Astrocyte of the cerebellum (primary cell): ENCODE data around the gene JAK1.

Experiments
- DNase-seq: peaks from one replicate; pipeline ENCODE4 v3.0.0-alpha.2; 2011; ENCODE audit warnings: low read depth
- H3K4me3 ChIP-seq: 2 replicates; pipeline ENCODE4 v1.5.1; 2011; ENCODE audit warnings: mild to moderate bottlenecking, low read depth, low read length, moderate library complexity
- CTCF ChIP-seq: IDR thresholded peaks from 2 replicates; pipeline ENCODE4 v1.5.1; 2012; ENCODE audit warnings: low read length, low read depth, moderate library complexity, mild to moderate bottlenecking; ENCODE audit errors: missing control alignments
- in situ Hi-C: cut with HindIII; loops from 2 replicates; pipeline ENCODE4 v1.10.0; 2017; ENCODE audit warnings: low sequenced_read_pairs

JAK1 gene

GRCh38 chr1:64884261-64885040 is 81.9 kb downstream of the JAK1 start:
- in situ Hi-C loops: no loop called here
- DNase-seq: no peak
- no peak overlapping the region for H3K4me3 ChIP-seq
- TF ChIP-seq CTCF: no peak

GRCh38 chr1:64882574-64883255 is 83.6 kb downstream of the JAK1 start:
- H3K4me3 ChIP-seq: no peak overlapping the region
- in situ Hi-C loops: no loop called here
- no peak for DNase-seq
- no peak for TF ChIP-seq CTCF

GRCh38 chr1:64881281-64881680 is 85.1 kb downstream of the JAK1 start:
- no peak for TF ChIP-seq CTCF
- in situ Hi-C loops: no loop called here
- H3K4me3 ChIP-seq: no peak overlapping the region
- no peak for DNase-seq

GRCh38 chr1:64880449-64880848 is 85.9 kb downstream of the JAK1 start:
- TF ChIP-seq CTCF: no peak
- in situ Hi-C loops: no loop called here
- H3K4me3 ChIP-seq: no peak overlapping the region
- no peak for DNase-seq

GRCh38 chr1:64878931-64879611 is 87.3 kb downstream of the JAK1 start:
- in situ Hi-C loops: no loop called here
- TF ChIP-seq CTCF: no peak
- DNase-seq: no peak
- no peak overlapping the region for H3K4me3 ChIP-seq

GRCh38 chr1:64878090-64878489 is 88.3 kb downstream of the JAK1 start:
- in situ Hi-C loops: no loop called here
- no peak for DNase-seq
- no peak for TF ChIP-seq CTCF
- no peak overlapping the region for H3K4me3 ChIP-seq
